Sigmoid colon (tissue), 7 donors: ENCODE results near the gene RHBDD3. TPM values are rescaled to one million over a fixed set of nuclear protein-coding genes. Genes with fewer than 3 reads are reported as not detected.

Experiments
- DNase-seq: peaks from one replicate; pipeline ENCODE4 v3.0.0-alpha.2; 2019
- H3K27ac ChIP-seq, 4 donors: fragments of 200-600 bp; sonication (generic); one replicate each; pipeline ENCODE4 v1.5.1; 2016 to 2019; ENCODE audit warnings: mild to moderate bottlenecking in 1 of 4
- H3K27me3 ChIP-seq, 3 donors: fragments of 200-600 bp; sonication (generic); one replicate each; pipeline ENCODE4 v1.5.1; 2019; ENCODE audit warnings: mild to moderate bottlenecking in 1 of 3
- H3K36me3 ChIP-seq, 4 donors: fragments of 200-600 bp; sonication (generic); one replicate each; pipeline ENCODE4 v1.5.1; 2016 to 2019
- H3K4me1 ChIP-seq, 4 donors: fragments of 200-600 bp; sonication (generic); one replicate each; pipeline ENCODE4 v1.5.1; 2017 to 2019
- H3K4me3 ChIP-seq, 4 donors: fragments of 200-600 bp; sonication (generic); one replicate each; pipeline ENCODE4 v1.5.1; 2017 to 2019; ENCODE audit warnings: mild to moderate bottlenecking in 2 of 4, moderate library complexity in 1 of 4
- H3K9me3 ChIP-seq, 4 donors: fragments of 200-600 bp in 3 of 4; sonication (generic) in 3 of 4; one replicate each; pipeline versions ENCODE4 v1.5.1 to v1.6.1; 2013 to 2019
- EP300 ChIP-seq, 4 donors: sonication (generic); formaldehyde crosslinking; IDR thresholded peaks; one replicate each; pipeline ENCODE4 v1.6.1; 2017; ENCODE audit warnings: antibody characterized with exemption in 4 of 4
- POLR2A ChIP-seq, 2 donors: fragments of 450-650 bp; IDR thresholded peaks; one replicate each; pipeline ENCODE4 v1.6.1; 2016; ENCODE audit warnings: antibody characterized with exemption in 2 of 2, mild to moderate bottlenecking in 2 of 2, moderate library complexity in 2 of 2
- POLR2AphosphoS5 ChIP-seq, 4 donors: sonication (generic); formaldehyde crosslinking; IDR thresholded peaks; one replicate each; pipeline ENCODE4 v1.6.1; 2017; ENCODE audit warnings: antibody characterized with exemption in 4 of 4
- WGBS, 2 donors: extraction: QIAGEN DNeasy Blood & Tissue Kit; methylation state at CpG; one replicate each; pipeline ENCODE4 v1.1.7; 2013; 5-methylcytosine and 5-hydroxymethylcytosine counted together
- intact Hi-C: fragments of 100-400 bp; cut with DNase I; formaldehyde crosslinking; loops from one replicate; pipeline ENCODE4 v1.15.1; 2023
- polyA plus RNA-seq, 3 donors: library from polyadenylated mRNA; stranded (reverse); fragments of 200-250 nt; gene quantifications; one replicate each; pipeline ENCODE4 v1.2.3, GENCODE V29; 2013
- total RNA-seq, 4 donors: library from RNA; depleted of rRNA; stranded (reverse); fragments of >200 nt; gene quantifications; one replicate each; pipeline ENCODE4 v1.1.0, GENCODE V29; 2016
- TF ChIP-seq, protein P1 (sequence below), 4 experiments: fragments of 450-650 bp in 3 of 4; fragments of 200-600 bp in 1 of 4; IDR thresholded peaks; one replicate each; pipeline ENCODE4 v1.5.1; 2016 to 2019; ENCODE audit warnings: antibody characterized with exemption in 4 of 4, mild to moderate bottlenecking in 3 of 4, moderate library complexity in 2 of 4
- donor health status: healthy with polysubstance abuse.
- donor health status: Bipolar disorder and iron deficiency.
- donor health status: healthy.

The RHBDD3 gene
- total and polyA plus RNA-seq, 7 donors, result 5.4 to 40.7 (median 16.4) TPM

DNA sequence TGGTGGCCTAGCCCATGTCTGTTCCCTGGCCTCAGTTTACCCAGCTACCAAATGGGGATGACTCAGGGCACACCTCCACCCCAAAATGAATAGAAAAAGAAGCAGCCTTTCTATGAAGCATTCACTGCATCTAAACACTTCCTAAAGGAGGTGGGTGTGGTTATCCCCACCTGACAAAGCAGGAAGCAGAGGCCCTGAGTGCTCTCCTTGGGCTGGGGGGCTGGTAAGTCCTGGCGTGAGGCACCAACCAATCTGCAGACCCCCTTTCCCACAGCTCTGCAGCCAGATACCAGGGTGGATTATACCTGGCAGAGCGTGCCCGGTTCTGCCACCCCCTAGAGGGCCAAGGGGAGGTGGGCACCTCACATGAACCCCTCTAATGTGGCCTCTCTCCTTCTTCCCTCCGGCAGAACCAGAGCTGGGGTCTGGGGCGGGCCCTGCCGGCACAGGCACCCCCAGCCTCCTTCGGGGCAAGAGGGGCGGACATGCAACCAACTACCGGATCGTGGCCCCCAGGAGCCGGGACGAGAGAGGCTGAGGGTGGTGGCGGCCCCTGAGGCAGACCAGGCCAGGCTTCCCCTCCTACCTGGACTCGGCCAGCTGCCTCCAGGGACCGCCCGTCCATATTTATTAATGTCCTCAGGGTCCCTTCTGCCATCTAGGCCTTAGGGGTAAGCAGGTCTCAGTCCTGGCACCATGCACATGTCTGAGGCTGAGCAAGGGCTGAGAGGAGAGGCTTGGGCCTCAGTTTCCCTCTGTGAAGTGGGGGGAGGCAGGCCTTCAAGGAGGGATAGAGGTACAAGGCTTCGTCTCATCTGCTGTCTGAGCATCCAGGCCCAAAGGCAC, 9.2 kb downstream of the RHBDD3 start:
- no peaks in the 10 kb centered on the region for H3K4me1 ChIP-seq
- H3K9me3 ChIP-seq, result no peaks in the 10 kb centered on the region
- H3K36me3 ChIP-seq, result peaks cover 0 to 18% (median 0%) of the 10 kb centered on the region in 4 donors
- WGBS, 2 donors, result 91 to 93% methylated on average over 17 of the region's 17 CpGs
- H3K27ac ChIP-seq, result no peak overlapping the region
- intact Hi-C loops, result no loop called here
- DNase-seq, result no peak
- H3K27me3 ChIP-seq, result no peaks in the 10 kb centered on the region
- no peak overlapping the region for H3K4me3 ChIP-seq
- TF ChIP-seq EP300 (IDR thresholded peaks at IDR 0.05), result no peak
- TF ChIP-seq, protein P1, sequence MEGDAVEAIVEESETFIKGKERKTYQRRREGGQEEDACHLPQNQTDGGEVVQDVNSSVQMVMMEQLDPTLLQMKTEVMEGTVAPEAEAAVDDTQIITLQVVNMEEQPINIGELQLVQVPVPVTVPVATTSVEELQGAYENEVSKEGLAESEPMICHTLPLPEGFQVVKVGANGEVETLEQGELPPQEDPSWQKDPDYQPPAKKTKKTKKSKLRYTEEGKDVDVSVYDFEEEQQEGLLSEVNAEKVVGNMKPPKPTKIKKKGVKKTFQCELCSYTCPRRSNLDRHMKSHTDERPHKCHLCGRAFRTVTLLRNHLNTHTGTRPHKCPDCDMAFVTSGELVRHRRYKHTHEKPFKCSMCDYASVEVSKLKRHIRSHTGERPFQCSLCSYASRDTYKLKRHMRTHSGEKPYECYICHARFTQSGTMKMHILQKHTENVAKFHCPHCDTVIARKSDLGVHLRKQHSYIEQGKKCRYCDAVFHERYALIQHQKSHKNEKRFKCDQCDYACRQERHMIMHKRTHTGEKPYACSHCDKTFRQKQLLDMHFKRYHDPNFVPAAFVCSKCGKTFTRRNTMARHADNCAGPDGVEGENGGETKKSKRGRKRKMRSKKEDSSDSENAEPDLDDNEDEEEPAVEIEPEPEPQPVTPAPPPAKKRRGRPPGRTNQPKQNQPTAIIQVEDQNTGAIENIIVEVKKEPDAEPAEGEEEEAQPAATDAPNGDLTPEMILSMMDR (IDR thresholded peaks at IDR 0.05), result no peak
- no peak for TF ChIP-seq POLR2A (IDR thresholded peaks at IDR 0.05)
- TF ChIP-seq POLR2AphosphoS5 (IDR thresholded peaks at IDR 0.05), result no peak

DNA sequence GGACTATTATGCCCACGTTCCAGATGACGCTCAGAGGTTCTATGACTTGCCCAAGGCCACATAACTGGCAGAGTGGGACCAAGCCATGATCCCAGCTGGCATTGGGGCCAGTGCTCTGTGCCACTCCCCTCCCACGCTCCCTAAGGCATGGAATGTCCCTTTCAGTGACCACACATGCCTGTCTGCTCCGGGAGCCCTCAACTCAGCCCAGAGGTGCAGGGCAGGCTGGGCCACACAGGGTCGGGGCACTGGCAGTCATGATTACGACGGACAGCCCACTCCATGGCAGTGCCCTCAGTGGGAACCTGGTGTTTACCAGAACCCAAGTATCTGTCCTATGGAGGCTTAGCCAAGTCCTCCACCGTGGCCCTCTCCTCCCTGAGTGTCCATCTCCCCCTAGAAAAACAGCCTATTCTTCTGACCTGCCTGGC, 10.0 kb downstream of the RHBDD3 start:
- Histone ChIP-seq H3K9me3 (no peaks in the 10 kb centered on the region), H3K27me3 (no peaks in the 10 kb centered on the region), H3K36me3 (peaks cover 0 to 14% (median 0%) of the 10 kb centered on the region in 4 donors), H3K4me3 (no peak overlapping the region), H3K27ac (no peak overlapping the region), H3K4me1 (no peaks in the 10 kb centered on the region)
- TF ChIP-seq POLR2A (IDR thresholded peaks at IDR 0.05) (no peak), POLR2AphosphoS5 (IDR thresholded peaks at IDR 0.05) (no peak), EP300 (IDR thresholded peaks at IDR 0.05) (no peak)
- TF ChIP-seq, protein P1 (IDR thresholded peaks at IDR 0.05), result no peak
- intact Hi-C loops, result no loop called here
- WGBS, 2 donors, result 79 to 90% methylated on average over 8 of the region's 8 CpGs
- DNase-seq, result no peak

DNA sequence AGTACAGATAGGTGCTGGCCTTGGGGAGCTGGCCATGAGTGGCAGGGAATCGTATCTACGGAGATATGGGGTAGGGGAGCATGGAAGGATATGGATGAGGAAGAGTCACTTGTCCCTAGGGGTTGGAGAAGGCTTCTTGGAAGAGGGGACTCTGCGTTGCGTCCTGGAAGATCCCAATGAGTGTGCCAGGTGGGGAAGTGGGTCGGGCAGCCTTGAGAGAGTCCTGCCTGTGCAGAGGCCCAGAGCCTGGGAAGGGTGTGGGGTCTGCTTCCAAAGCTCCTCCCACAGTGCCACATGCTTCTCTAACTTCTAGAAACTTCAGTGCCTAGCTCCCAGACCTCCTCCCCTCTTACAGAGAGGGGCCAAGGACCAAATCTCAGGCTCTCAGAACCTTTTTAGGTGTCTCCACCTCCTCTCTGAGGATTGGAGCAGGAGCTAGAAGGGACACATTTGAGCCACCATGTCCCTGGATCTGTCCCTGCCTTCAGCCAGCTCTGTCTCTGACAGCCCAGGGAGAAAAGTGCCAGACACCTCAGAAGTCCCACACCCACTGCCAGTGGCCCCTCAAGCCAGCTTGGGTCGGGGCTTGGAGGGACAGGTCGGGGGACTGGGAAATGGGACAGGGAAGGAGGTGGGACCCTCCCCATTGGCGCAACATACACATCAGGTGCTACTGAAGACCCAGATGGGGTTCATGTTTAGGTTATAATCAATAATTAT, 11.0 kb downstream of the RHBDD3 start:
- H3K36me3 ChIP-seq, result peaks cover 0 to 9% (median 0%) of the 10 kb centered on the region in 4 donors
- H3K4me1 ChIP-seq, result no peaks in the 10 kb centered on the region
- H3K4me3 ChIP-seq, result no peak overlapping the region
- no peak overlapping the region for H3K27ac ChIP-seq
- H3K27me3 ChIP-seq, result no peaks in the 10 kb centered on the region
- intact Hi-C loops, result no loop called here
- no peaks in the 10 kb centered on the region for H3K9me3 ChIP-seq
- no peak for DNase-seq
- TF ChIP-seq POLR2A (IDR thresholded peaks at IDR 0.05), result no peak
- TF ChIP-seq, protein P1 (IDR thresholded peaks at IDR 0.05), result no peak
- TF ChIP-seq EP300 (IDR thresholded peaks at IDR 0.05), result no peak
- TF ChIP-seq POLR2AphosphoS5 (IDR thresholded peaks at IDR 0.05), result no peak
- 92 to 95% methylated on average over 8 of the region's 8 CpGs for WGBS, 2 donors

DNA sequence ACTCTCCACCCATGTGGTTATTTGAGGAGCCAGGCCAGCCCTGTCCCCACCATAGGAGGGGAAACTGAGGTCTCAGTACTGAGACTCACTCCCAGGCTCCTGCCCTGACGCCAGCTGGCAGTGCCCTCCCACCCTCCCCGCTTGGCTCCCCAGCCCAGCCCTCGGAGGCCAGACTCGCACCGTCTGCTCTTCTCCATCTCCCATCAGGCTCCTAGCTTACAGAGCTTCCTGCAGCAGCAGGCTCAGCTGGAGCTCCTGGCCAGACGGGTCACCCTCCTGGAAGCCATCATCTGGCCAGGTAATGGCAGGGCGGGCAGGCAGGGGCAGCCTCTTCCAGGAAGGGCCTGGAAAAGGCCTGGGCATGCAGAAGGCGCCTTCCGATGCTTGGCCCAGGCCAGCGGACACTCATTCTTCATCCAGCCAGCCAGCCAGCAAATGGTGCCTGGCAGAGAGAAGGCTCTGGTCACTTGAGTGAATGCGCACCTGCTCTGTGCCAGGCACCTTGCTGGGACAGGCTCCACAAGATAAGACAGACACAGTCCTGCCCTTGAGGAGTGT, 12.6 kb downstream of the RHBDD3 start:
- TF ChIP-seq POLR2AphosphoS5 (IDR thresholded peaks at IDR 0.05) (no peak), EP300 (IDR thresholded peaks at IDR 0.05) (no peak), POLR2A (IDR thresholded peaks at IDR 0.05) (no peak)
- TF ChIP-seq, protein P1 (IDR thresholded peaks at IDR 0.05), result no peak
- intact Hi-C loops, result no loop called here
- Histone ChIP-seq H3K27ac (no peak overlapping the region), H3K36me3 (peaks cover 0 to 7% (median 0%) of the 10 kb centered on the region in 4 donors), H3K9me3 (no peaks in the 10 kb centered on the region), H3K4me1 (no peaks in the 10 kb centered on the region), H3K27me3 (no peaks in the 10 kb centered on the region), H3K4me3 (no peak overlapping the region)
- no peak for DNase-seq
- 96% methylated on average over 11 of the region's 11 CpGs for WGBS, 2 donors
